DMS153 treated with DMSO at 0.1 percent for 48 hours (cell line): ENCODE results near the gene SPPL2C.

Experiments used
- DNase-seq: peaks from one replicate; lab custom pipeline; 2025; ENCODE audit not compliant: unreplicated experiment; lab: John Stamatoyannopoulos, UW

SPPL2C gene

GRCh38 chr17:45844695-45845375, at the start of gene SPPL2C:
TSS of gene SPPL2C (plus strand) at chr17:45844881. CDS start at chr17:45844907, 26 bp downstream.
- DNase-seq = peak; percentile 20

- DNase-seq = no peak
Observed at GRCh38 chr17:45800816-45801215, 43.9 kb upstream of the SPPL2C start.

- no peak for DNase-seq
Observed at GRCh38 chr17:45801421-45801820, 43.3 kb upstream of the SPPL2C start.

- no peak for DNase-seq
Observed at GRCh38 chr17:45808845-45809244, 35.8 kb upstream of the SPPL2C start.

GRCh38 chr17:45809499-45809898, 35.2 kb upstream of the SPPL2C start:
- DNase-seq = no peak

- DNase-seq = no peak
Observed at GRCh38 chr17:45812102-45812501, 32.6 kb upstream of the SPPL2C start.

GRCh38 chr17:45813048-45813725, 31.5 kb upstream of the SPPL2C start:
- no peak for DNase-seq

GRCh38 chr17:45814622-45815606, 29.8 kb upstream of the SPPL2C start:
- DNase-seq = no peak

- DNase-seq = no peak
Observed at GRCh38 chr17:45815752-45816151, 28.9 kb upstream of the SPPL2C start.

- no peak for DNase-seq
Observed at GRCh38 chr17:45818041-45818440, 26.6 kb upstream of the SPPL2C start.

GRCh38 chr17:45818699-45819098, 26.0 kb upstream of the SPPL2C start:
- DNase-seq = no peak

GRCh38 chr17:45819632-45820031, 25.0 kb upstream of the SPPL2C start:
- no peak for DNase-seq

GRCh38 chr17:45820052-45820780, 24.5 kb upstream of the SPPL2C start:
- DNase-seq = no peak

GRCh38 chr17:45821147-45821546, 23.5 kb upstream of the SPPL2C start:
- DNase-seq = no peak

GRCh38 chr17:45823598-45823997, 21.1 kb upstream of the SPPL2C start:
- no peak for DNase-seq

- DNase-seq = no peak
Observed at GRCh38 chr17:45824475-45824874, 20.2 kb upstream of the SPPL2C start.

GRCh38 chr17:45824901-45825492, 19.7 kb upstream of the SPPL2C start:
- no peak for DNase-seq

GRCh38 chr17:45825792-45826191, 18.9 kb upstream of the SPPL2C start:
- no peak for DNase-seq

GRCh38 chr17:45826919-45827588, 17.6 kb upstream of the SPPL2C start:
- DNase-seq = no peak

- no peak for DNase-seq
Observed at GRCh38 chr17:45828171-45828570, 16.5 kb upstream of the SPPL2C start.
